GM18868 (cell line): ENCODE results near the gene CARD10.

Experiments used
- ATAC-seq: cut with Tn5 transposase; IDR thresholded peaks from one replicate; pipeline ENCODE4 v1.9.1; 2021; ENCODE audit warnings: mild to moderate bottlenecking, moderate library complexity; ENCODE audit not compliant: unreplicated experiment

CARD10 gene

GRCh38 chr22:37488337-37489135, 30.7 kb downstream of the CARD10 start:
- ATAC-seq, result no peak

GRCh38 chr22:37487571-37487970, 31.6 kb downstream of the CARD10 start:
- ATAC-seq, result no peak

- ATAC-seq, result no peak
These were observed 32.1 kb downstream of the CARD10 start for GRCh38 chr22:37487129-37487528.

DNA sequence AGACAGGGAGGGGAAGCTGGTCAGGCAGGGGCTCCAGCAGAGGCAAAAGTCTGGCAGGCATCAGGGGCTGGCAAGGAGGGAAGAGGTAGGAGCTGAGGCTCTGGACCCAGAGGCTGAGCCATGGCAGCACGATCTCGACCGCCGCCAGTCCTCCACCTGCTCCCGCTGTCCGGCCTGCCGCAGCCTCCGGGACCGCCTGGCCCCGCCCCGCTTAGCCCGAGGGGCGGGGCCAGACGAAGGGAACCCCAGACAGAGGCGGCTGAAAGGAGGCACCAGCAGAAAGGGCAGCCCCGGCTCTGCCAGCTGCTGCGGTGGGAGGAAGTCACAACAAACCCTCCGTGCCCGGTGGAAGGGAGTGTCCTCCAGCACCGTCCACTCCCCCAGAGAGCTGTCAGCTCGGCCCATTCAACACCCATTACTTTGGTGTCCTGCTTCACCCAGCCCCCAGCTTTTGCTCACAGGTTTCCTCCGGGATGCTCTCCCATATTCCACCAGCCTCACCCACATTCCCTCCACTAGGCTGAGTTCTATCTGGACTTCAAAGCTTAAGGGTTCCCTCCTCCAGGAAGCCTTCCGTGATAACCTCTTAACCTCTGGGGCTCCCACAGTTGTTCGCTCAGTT, 32.9 kb downstream of the CARD10 start, which contains the start of gene MFNG:
TSS of gene MFNG (minus strand) at position 161 of the 622 bp plus-strand sequence. CDS start 207 bp downstream, outside the sequence.
- peak; percentile 64 for ATAC-seq

DNA sequence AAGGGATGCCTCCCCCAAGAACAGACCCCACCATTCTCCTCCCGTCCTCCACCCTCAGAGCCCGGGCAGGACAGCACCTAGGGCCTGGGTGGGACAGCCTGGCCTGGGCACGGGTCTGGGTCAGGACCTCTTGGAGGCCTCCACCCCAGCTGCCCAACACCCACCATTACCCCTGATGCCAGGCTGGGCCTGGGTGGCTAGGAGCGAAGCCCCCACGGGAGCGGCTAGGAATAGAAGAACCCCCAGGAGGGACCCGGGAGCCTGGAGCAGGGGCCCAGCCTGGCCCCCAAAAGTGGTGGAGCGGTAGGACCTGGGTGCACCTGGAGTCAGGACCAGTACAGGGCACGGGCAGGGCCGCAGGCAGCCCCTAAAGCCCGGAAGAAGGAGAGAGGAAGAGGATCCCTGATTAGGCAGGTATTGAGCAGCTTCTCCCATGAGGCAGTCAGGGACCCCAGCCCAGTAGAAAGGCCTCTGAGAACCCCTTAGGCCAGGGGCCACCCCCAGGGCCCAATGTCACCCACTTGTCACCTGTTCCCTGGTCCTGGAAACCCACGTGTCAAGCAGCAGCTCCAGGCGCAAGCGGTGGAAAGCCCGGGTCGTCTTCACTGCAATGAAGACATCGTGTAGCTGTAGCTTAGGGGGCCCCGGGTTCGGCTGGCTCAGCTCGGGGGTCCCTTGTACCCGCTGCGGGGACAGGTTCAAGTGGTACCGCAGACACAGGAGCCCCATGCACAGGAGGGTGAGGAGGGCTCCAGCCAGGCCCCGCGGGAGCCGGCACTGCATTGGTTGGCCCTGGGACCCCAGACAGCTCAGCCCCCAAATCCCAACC, 33.6 kb downstream of the CARD10 start:
- peak; percentile 13 for ATAC-seq

GRCh38 chr22:37484480-37485394, 34.5 kb downstream of the CARD10 start:
- peak; percentile 35 for ATAC-seq

DNA sequence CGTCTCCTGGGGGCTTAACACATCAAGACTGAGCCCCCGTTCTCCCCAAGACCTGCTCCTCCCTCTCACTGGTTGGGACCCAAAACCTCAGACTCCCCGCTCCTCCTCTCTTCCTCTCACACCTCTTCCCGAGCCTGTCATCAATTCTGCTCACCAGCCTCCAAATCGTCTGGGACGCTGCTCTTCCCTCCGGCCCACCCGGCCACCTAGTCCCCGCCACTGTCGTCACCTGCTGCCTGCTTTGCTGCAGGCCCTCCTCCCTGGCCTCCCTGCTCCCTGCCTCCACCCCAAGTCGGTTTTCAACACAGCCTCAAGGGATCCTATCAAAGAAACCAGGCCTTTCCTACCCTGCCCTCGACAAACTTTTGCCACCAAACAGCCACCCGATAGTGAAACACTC, 36.2 kb downstream of the CARD10 start:
- no peak for ATAC-seq

- ATAC-seq, result no peak
These were observed 37.0 kb downstream of the CARD10 start for GRCh38 chr22:37482244-37482643.

- no peak for ATAC-seq
These were observed 37.8 kb downstream of the CARD10 start for GRCh38 chr22:37481347-37481907.

- no peak for ATAC-seq
These were observed 38.5 kb downstream of the CARD10 start for GRCh38 chr22:37480387-37481346.

DNA sequence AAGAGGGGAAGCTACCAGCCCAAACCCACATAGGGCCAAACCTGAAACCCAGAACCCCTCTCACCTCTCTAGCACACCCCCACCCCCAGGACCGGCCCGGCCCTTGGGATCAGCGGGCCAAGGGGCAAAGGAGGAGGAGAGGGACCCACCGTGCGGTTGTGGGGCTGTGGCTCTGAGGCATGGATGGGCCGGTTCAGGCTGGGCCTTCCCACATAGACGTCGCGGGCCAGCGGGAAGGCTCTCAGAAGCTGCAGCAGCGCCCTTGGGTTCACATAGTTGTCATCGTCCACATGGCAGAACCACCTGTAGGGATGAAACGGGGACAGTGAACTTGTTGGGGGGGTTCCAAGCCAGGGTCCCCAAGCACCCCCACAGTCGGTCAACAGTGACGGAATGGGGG, 40.0 kb downstream of the CARD10 start:
- no peak for ATAC-seq

GRCh38 chr22:37476389-37477329, 42.6 kb downstream of the CARD10 start:
- ATAC-seq, result no peak

- no peak for ATAC-seq
These were observed 44.6 kb downstream of the CARD10 start for GRCh38 chr22:37474447-37475090.

DNA sequence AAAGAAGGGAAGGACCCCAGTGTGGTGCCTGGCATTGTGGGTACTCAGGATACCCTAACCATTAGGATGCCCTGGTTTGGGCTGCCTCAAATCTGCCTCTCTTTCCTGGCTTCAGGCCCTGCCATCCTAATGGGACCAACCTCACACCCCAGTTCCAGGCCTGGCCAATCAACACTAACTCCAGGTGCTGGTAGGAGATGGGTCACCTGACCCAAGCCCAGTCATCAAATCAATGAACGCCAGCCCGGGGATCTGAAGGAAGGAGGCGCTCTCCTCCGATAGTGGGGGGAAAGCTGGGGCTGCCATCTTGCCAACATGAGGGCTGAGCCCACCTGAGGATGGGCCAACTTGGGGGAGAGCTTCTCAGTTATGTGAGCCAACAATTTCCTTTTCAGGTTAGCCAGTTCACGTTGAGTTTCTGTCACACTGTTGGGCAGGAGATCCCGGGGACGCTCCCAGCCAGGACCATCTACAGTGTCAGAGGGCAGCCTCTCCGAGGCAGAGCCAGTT, 45.7 kb downstream of the CARD10 start:
- ATAC-seq, result no peak

DNA sequence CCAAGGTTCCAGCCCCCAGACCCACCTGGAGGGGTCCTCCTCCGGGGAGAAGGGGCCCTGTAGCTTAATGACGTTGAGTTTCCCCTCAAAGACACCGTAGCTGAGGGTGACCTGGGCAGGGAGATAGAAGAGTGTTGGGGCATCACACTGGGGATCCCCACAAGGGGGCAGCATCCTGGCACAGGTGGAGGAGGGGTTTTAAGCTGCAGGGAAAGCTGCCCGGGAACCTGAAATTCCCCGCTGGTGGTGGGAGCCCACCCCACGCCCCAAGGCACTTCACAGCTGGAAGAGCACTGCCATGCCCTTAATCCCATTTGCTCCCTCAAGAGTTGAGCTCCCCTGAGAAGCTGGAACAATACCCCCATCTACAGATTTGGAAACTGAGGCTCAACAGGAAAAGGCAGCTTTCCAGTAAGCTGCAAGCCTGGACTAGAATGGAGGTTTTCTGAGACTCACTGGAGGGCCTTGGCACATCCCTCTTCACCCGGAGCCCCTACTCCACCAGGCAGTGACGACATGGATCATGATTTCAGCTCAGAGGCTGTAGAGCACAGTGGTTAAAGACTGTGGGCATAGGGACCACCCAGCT, 46.7 kb downstream of the CARD10 start:
- no peak for ATAC-seq

DNA sequence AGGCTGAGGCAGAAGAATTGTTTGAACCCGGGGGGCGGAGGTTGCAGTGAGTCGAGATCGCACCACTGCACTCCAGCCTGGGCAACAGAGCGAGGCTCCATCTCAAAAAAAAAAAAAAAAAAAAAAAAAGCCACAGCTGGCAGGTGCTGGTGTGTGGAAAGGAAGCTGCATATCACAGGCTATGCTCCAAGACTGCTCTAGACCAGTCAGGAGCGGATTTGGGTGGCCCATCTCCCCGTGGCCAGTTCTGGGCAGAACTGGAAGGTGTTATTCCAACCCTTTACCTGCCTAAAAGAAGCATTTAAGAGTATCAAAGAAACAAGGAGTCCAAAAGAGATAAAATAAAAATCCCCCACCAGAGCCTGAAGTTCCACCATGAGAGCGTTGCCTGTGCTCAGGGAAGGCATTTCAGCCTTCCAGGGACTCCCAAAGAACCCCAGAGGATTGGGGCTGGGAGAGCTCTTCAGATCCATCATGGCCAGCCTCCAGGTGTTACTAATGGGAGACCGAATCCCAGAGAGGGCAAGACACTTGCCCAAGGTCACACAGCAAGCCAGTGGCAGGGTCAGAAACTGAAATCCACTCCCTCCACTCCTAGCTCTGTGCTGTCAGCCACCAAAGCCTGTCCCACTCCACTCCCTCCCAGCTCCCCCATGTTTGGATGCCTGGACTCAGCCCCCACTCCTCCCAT, 47.3 kb downstream of the CARD10 start:
- ATAC-seq, result no peak
